Esophagus muscularis mucosa (tissue), 4 donors: ENCODE measurements around the gene PARN. TPM values are rescaled to one million over a fixed set of nuclear protein-coding genes. Genes with fewer than 3 reads are reported as not detected.

ENCODE experiments used
- DNase-seq: peaks from one replicate; pipeline ENCODE4 v3.0.0-alpha.2; 2017; ENCODE audit errors: extremely low spot score
- H3K27ac ChIP-seq, 4 donors: fragments of 200-600 bp; sonication (generic); replicated peaks in 1 of 4; 1 replicate in 3 of 4; 2 replicates in 1 of 4; pipeline ENCODE4 v1.5.1; 2016 to 2019; ENCODE audit warnings: mild to moderate bottlenecking in 1 of 4
- H3K27me3 ChIP-seq, 4 donors: fragments of 200-600 bp; sonication (generic); one replicate each; pipeline versions ENCODE4 v1.5.1 to v1.6.0; 2016 to 2019
- H3K36me3 ChIP-seq, 4 donors: fragments of 200-600 bp; sonication (generic); one replicate each; pipeline ENCODE4 v1.5.1; 2016 to 2019
- H3K4me1 ChIP-seq, 4 donors: fragments of 200-600 bp; sonication (generic); one replicate each; pipeline ENCODE4 v1.5.1; 2016 to 2019
- H3K4me3 ChIP-seq, 4 donors: fragments of 200-600 bp; sonication (generic); 1 replicate in 2 of 4; 2 replicates in 2 of 4; pipeline ENCODE4 v1.5.1; 2016 to 2019; ENCODE audit warnings: mild to moderate bottlenecking in 4 of 4, moderate library complexity in 1 of 4
- H3K9me3 ChIP-seq, 4 donors: fragments of 200-600 bp; sonication (generic); 1 replicate in 3 of 4; 2 replicates in 1 of 4; pipeline ENCODE4 v1.5.1; 2016 to 2019
- EP300 ChIP-seq: sonication (generic); formaldehyde crosslinking; IDR thresholded peaks from one replicate; pipeline ENCODE4 v1.6.1; 2017; ENCODE audit warnings: antibody characterized with exemption
- POLR2A ChIP-seq: fragments of 450-650 bp; IDR thresholded peaks from one replicate; pipeline ENCODE4 v1.6.1; 2017; ENCODE audit warnings: antibody characterized with exemption, moderate library complexity, mild to moderate bottlenecking, low read depth
- POLR2AphosphoS5 ChIP-seq, 2 donors: sonication (generic); formaldehyde crosslinking; IDR thresholded peaks; one replicate each; pipeline ENCODE4 v1.6.1; 2017; ENCODE audit warnings: antibody characterized with exemption in 2 of 2
- WGBS: methylation state at CpG from one replicate; pipeline ENCODE4 v1.1.5; 2018; 5-methylcytosine and 5-hydroxymethylcytosine counted together
- intact Hi-C: fragments of 100-400 bp; cut with DNase I; formaldehyde crosslinking; loops from one replicate; pipeline ENCODE4 v1.15.1; 2023
- total RNA-seq, 4 donors: library from RNA; depleted of rRNA; stranded (reverse); fragments of >200 nt; gene quantifications; one replicate each; pipeline versions ENCODE4 v1.1.0 to v1.2.1, GENCODE V29; 2016
- TF ChIP-seq, protein P1 (sequence below), 3 experiments: fragments of 200-600 bp in 2 of 3; fragments of 450-650 bp in 1 of 3; sonication (generic) in 2 of 3; IDR thresholded peaks; one replicate each; pipeline ENCODE4 v1.5.1; 2017 to 2019; ENCODE audit warnings: antibody characterized with exemption in 3 of 3, mild to moderate bottlenecking in 2 of 3, moderate library complexity in 1 of 3

Gene PARN
- total RNA-seq, 4 donors from 2014 or later: 32.6 to 43.5 (median 36.1) TPM

DNA sequence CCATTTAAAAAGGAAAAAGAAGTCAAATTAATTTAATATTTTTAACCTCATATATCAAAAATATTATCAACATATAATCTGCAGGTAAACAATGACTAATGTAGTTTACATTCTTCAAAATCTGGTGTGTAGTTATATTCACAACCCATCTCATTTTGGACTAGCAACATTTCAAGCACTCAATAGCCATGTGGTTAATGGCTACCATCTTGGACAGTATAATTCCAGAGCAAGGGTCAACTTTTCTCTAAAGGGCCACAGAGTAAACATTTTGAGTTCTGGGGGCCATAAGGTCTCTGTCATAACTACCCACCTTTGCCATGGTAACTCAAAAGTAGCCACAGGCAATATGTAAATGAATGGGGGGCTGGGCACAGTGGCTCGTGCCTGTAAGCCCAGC, 153.9 kb downstream of the PARN start:
- DNase-seq: no peak
- Histone ChIP-seq H3K4me3 (no peak overlapping the region), H3K36me3 (peaks cover 0 to 15% (median 9%) of the 10 kb centered on the region in 4 donors), H3K27me3 (no peaks in the 10 kb centered on the region), H3K27ac (no peak overlapping the region), H3K9me3 (no peaks in the 10 kb centered on the region), H3K4me1 (no peaks in the 10 kb centered on the region)
- no peak for TF ChIP-seq EP300
- TF ChIP-seq, protein P1, sequence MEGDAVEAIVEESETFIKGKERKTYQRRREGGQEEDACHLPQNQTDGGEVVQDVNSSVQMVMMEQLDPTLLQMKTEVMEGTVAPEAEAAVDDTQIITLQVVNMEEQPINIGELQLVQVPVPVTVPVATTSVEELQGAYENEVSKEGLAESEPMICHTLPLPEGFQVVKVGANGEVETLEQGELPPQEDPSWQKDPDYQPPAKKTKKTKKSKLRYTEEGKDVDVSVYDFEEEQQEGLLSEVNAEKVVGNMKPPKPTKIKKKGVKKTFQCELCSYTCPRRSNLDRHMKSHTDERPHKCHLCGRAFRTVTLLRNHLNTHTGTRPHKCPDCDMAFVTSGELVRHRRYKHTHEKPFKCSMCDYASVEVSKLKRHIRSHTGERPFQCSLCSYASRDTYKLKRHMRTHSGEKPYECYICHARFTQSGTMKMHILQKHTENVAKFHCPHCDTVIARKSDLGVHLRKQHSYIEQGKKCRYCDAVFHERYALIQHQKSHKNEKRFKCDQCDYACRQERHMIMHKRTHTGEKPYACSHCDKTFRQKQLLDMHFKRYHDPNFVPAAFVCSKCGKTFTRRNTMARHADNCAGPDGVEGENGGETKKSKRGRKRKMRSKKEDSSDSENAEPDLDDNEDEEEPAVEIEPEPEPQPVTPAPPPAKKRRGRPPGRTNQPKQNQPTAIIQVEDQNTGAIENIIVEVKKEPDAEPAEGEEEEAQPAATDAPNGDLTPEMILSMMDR (IDR thresholded peaks at IDR 0.05): no peak
- TF ChIP-seq POLR2A: no peak
- no peak for TF ChIP-seq POLR2AphosphoS5 (IDR thresholded peaks at IDR 0.05)
- intact Hi-C loops: no loop called here
- 94% methylated on average over 1 of the region's 1 CpG for WGBS

GRCh38 chr16:14475370-14476139, 154.5 kb downstream of the PARN start:
- 83% methylated on average over 7 of the region's 7 CpGs for WGBS
- intact Hi-C loops: no loop called here
- Histone ChIP-seq H3K27me3 (no peaks in the 10 kb centered on the region), H3K4me3 (no peak overlapping the region), H3K9me3 (no peaks in the 10 kb centered on the region), H3K27ac (no peak overlapping the region), H3K4me1 (no peaks in the 10 kb centered on the region), H3K36me3 (peaks cover 0 to 11% (median 5%) of the 10 kb centered on the region in 4 donors)
- TF ChIP-seq POLR2AphosphoS5 (IDR thresholded peaks at IDR 0.05) (no peak), POLR2A (no peak), EP300 (no peak)
- TF ChIP-seq, protein P1 (IDR thresholded peaks at IDR 0.05): no peak
- DNase-seq: no peak

DNA sequence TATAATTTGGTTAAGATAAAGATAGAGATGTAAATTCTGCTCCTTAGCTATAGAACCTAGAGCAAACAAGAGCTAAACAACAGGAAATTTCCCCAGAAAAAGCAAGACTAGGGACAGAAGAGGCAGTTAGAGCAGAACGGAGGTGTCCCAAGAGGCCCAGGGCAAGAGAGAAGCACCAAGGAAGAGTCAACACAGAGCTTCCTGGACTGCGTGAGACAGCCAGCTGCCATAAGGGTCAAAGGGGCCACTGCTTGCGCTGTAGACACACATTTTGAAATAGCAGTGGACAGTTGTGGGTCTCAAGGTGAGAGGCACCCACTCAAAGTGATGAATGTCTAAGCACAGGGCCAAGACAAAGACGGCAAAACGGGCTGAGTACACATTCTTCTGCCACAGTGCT, 156.6 kb downstream of the PARN start:
- 85% methylated on average over 5 of the region's 5 CpGs for WGBS

GRCh38 chr16:14472357-14472756, 157.7 kb downstream of the PARN start:
- intact Hi-C loops: no loop called here
- no peaks in the 10 kb centered on the region for H3K9me3 ChIP-seq
- H3K27ac ChIP-seq: no peak overlapping the region
- H3K4me3 ChIP-seq: no peak overlapping the region
- H3K36me3 ChIP-seq: no peaks in the 10 kb centered on the region
- no peak for DNase-seq
- TF ChIP-seq POLR2A (no peak), POLR2AphosphoS5 (IDR thresholded peaks at IDR 0.05) (no peak), EP300 (no peak)
- TF ChIP-seq, protein P1 (IDR thresholded peaks at IDR 0.05): no peak
- H3K4me1 ChIP-seq: no peaks in the 10 kb centered on the region
- WGBS: 92% methylated on average over 2 of the region's 2 CpGs
- no peaks in the 10 kb centered on the region for H3K27me3 ChIP-seq

More for the DNA sequence above, 156.6 kb downstream of the PARN start:
- no peak for DNase-seq
- TF ChIP-seq, protein P1 (IDR thresholded peaks at IDR 0.05): no peak
- TF ChIP-seq POLR2A (no peak), POLR2AphosphoS5 (IDR thresholded peaks at IDR 0.05) (no peak), EP300 (no peak)
- Histone ChIP-seq H3K4me1 (no peaks in the 10 kb centered on the region), H3K9me3 (no peaks in the 10 kb centered on the region), H3K27ac (no peak overlapping the region), H3K27me3 (no peaks in the 10 kb centered on the region), H3K36me3 (no peaks in the 10 kb centered on the region), H3K4me3 (no peak overlapping the region)
- intact Hi-C loops: no loop called here
